ENCODE data around the gene ZNF624.

The ZNF624 gene

GRCh38 chr17:16599537-16599936 lies 54.1 kb downstream of the ZNF624 start:
- TF ChIP-seq ZFX (IDR thresholded peaks at IDR 0.05) (no peak), CTCF (conservative IDR thresholded peaks at IDR 0.05) (no peak)
- no peak overlapping the region for H3K27ac ChIP-seq

GRCh38 chr17:16593356-16594102 lies 60.1 kb downstream of the ZNF624 start:
- no peak overlapping the region for H3K27ac ChIP-seq
- no peak for TF ChIP-seq ZFX (IDR thresholded peaks at IDR 0.05)
- TF ChIP-seq CTCF (conservative IDR thresholded peaks at IDR 0.05), result no peak

DNA sequence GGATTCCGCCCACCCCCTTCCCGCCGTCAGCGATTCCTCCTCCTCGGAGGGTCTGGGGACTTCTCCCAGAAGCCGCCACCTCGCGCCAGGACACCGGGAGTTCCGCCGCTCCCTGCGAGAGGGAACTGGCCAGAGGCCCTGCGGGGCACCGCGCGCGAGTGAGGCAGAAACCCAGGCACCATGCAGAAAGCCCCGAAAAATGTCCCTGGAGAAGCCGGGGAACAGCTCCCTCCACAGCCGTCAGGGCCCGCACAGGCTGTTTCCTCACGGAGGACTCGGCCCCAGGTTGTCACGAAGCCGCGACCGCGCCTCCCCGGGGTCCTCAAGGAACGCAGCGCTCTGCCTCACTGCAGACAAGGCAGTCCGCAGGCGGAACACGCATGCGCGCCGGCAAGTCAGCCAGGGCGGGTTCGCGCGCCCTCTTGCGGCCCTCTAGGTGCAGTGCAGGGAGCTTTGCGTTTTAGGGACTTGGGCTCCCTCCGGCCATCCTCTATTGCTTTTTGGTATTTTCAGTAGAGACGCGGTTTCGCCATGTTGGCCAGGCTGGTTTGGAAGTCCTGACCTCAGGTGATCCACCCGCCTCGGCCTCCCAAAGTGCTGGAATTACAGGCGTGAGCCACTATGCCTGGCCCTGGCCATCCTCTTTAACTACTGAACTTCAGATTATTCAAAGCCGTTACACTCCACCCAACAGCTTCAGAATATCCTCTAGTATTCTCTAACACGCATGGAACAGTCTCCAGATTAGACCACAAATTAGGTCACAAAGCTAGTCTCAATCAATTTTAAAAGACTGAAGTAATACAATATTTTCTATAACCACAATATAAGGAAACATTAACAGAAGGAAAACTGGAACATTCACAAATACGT lies 64.3 kb downstream of the ZNF624 start:
- peak; percentile 100 for TF ChIP-seq CTCF (conservative IDR thresholded peaks at IDR 0.05)
- no peak for TF ChIP-seq ZFX (IDR thresholded peaks at IDR 0.05)
- H3K27ac ChIP-seq, result peak overlapping the region; percentile 43

DNA sequence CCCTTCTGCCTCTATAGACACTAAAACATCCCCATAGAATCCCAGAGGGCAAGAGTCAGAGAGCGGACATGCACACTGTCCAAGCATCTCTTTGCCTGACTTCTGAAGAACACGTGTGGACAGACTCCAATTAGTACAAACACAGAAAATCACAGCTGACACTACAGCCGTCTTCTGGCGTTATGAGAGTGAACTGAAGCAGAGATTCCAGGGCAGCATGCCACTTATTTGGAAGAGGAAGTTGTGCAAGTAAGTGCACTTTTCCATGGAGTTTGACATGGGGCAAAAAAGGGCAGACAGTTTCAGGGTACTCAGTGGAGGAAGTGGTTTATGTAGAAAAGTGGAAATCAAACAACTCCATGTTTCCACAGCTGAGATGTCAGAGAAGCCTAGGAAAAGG lies 67.9 kb downstream of the ZNF624 start:
- no peak for TF ChIP-seq ZFX (IDR thresholded peaks at IDR 0.05)
- no peak for TF ChIP-seq CTCF (conservative IDR thresholded peaks at IDR 0.05)
- H3K27ac ChIP-seq, result no peak overlapping the region

DNA sequence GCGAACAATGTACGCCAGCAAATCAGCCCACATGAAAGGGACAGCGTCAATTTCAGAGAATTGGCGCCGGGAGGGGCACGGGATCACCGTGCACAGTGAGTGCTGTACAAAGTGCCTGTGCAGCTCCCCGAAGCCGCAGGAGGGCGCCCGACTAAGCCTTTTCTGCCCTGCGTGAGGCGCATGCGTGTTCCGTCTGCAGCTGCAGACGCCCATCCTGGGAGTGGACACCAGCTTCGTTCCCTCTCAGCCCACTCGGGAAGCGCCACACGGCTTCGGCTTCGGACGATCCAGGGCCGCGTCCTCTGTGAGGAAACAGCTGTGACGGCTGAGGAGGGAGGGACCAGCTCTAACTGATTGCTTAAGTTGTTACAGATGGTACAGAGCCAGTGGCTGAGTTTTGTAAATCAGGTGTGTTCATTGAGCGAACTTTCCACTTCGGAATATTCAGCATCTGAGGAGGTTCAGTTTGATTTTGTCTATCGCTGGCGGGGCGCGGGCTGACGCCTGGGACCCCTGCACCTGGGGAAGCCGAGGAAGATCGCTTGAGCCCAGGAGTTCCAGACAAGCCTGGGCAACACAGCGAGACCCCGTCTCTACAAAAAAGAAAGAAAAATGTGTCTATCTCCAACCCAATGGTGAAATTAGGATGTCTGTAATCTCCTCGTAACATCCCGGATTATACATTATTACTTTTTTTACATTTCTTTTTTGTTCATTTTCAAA lies 69.2 kb downstream of the ZNF624 start:
- peak overlapping the region; percentile 30; the same call in 1 of the 2 replicates for H3K27ac ChIP-seq
- no peak for TF ChIP-seq ZFX (IDR thresholded peaks at IDR 0.05)
- peak; percentile 99 for TF ChIP-seq CTCF (conservative IDR thresholded peaks at IDR 0.05)

DNA sequence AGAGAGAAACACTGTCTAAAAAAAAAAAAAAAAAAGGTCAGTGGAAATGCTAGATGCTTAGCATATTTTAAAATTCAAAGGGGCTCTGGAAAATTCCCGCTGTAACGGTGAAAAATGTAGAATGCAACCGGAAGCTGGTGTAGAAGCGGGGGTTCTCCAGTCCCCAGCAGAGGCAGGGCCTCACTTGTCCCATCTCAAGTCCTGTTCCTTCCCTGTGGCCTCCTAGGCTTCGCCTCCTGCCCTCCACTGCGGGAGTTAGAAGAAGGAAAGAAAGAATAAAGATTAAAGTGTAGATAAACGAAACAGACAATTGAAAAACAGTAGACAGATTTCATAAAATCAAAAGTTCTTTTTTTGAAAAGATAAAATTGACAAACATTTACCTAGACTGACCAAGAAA lies 69.9 kb downstream of the ZNF624 start:
- H3K27ac ChIP-seq, result no peak overlapping the region
- no peak for TF ChIP-seq ZFX (IDR thresholded peaks at IDR 0.05)
- no peak for TF ChIP-seq CTCF (conservative IDR thresholded peaks at IDR 0.05)

Data from C4-2B (cell line).